Neural progenitor cell (in vitro differentiated cells): Measurements from ENCODE around the gene MICAL2. TPM values are rescaled to one million over a fixed set of nuclear protein-coding genes. Genes with fewer than 3 reads are reported as not detected.

ENCODE experiments used
- DNase-seq: peaks from one replicate; pipeline ENCODE4 v3.0.0-alpha.2; 2016; ENCODE audit warnings: low spot score
- H2AFZ ChIP-seq: fragments of 200-600 bp; sonication (generic); replicated peaks from 2 replicates; pipeline ENCODE4 v1.6.1; 2016; ENCODE audit warnings: antibody characterized with exemption
- H3F3A ChIP-seq: fragments of 200-600 bp; sonication (generic); 2 replicates; pipeline ENCODE4 v1.6.1; 2016; ENCODE audit warnings: antibody characterized with exemption, low read depth
- H3K27ac ChIP-seq: fragments of 200-600 bp; sonication (generic); 2 replicates; pipeline ENCODE4 v1.5.1; 2016; ENCODE audit warnings: mild to moderate bottlenecking
- H3K27me3 ChIP-seq: fragments of 200-600 bp; sonication (generic); 2 replicates; pipeline ENCODE4 v1.6.1; 2016; ENCODE audit warnings: mild to moderate bottlenecking, moderate library complexity
- H3K36me3 ChIP-seq: fragments of 200-600 bp; sonication (generic); 2 replicates; pipeline ENCODE4 v1.5.1; 2016
- H3K4me1 ChIP-seq: fragments of 200-600 bp; sonication (generic); 2 replicates; pipeline ENCODE4 v1.6.1; 2016; ENCODE audit warnings: mixed run types
- H3K4me2 ChIP-seq: fragments of 200-600 bp; sonication (generic); 2 replicates; pipeline ENCODE4 v1.6.1; 2016
- H3K4me3 ChIP-seq: fragments of 200-600 bp; sonication (generic); 2 replicates; pipeline ENCODE4 v1.5.1; 2016
- H3K79me2 ChIP-seq: fragments of 200-600 bp; sonication (generic); 2 replicates; pipeline ENCODE4 v1.6.1; 2016; ENCODE audit warnings: low read depth
- H3K9ac ChIP-seq: fragments of 200-600 bp; sonication (generic); 2 replicates; pipeline ENCODE4 v1.6.1; 2016
- H3K9me3 ChIP-seq: fragments of 200-600 bp; sonication (generic); 2 replicates; pipeline ENCODE4 v1.5.1; 2016; ENCODE audit warnings: low read depth
- H4K20me1 ChIP-seq: fragments of 200-600 bp; sonication (generic); 2 replicates; pipeline ENCODE4 v1.6.1; 2016; ENCODE audit warnings: low read depth
- H3K27ac Mint-ChIP-seq: 3 replicates; pipeline ENCODE4 v1.8.0; 2021; ENCODE audit warnings: mixed read lengths
- H3K27me3 Mint-ChIP-seq: 2 replicates; pipeline ENCODE4 v1.8.0; 2022; ENCODE audit warnings: low read depth, mild to moderate bottlenecking, inconsistent platforms, moderate library complexity, mixed read lengths; ENCODE audit not compliant: insufficient read depth
- H3K36me3 Mint-ChIP-seq: 3 replicates; pipeline ENCODE4 v1.8.0; 2021; ENCODE audit warnings: mixed read lengths
- H3K4me1 Mint-ChIP-seq: 3 replicates; pipeline ENCODE4 v1.8.0; 2021; ENCODE audit warnings: mixed read lengths
- H3K4me3 Mint-ChIP-seq: 3 replicates; pipeline ENCODE4 v1.8.0; 2021; ENCODE audit warnings: mild to moderate bottlenecking, moderate library complexity, mixed read lengths
- H3K9me3 Mint-ChIP-seq: 3 replicates; pipeline ENCODE4 v1.8.0; 2020; ENCODE audit warnings: mixed read lengths
- EZH2 ChIP-seq: fragments of 200-600 bp; sonication (generic); IDR thresholded peaks from 2 replicates; pipeline ENCODE4 v1.6.1; 2017; ENCODE audit warnings: antibody characterized with exemption, mild to moderate bottlenecking, moderate library complexity
- EZH2phosphoT487 ChIP-seq: fragments of 200-600 bp; sonication (generic); IDR thresholded peaks from 2 replicates; pipeline ENCODE4 v1.6.1; 2017; ENCODE audit warnings: antibody characterized with exemption
- total RNA-seq: library from RNA; depleted of rRNA; stranded (reverse); fragments of >200 nt; gene quantifications from 2 replicates; pipeline ENCODE4 v1.2.3, GENCODE V29; 2015; ENCODE audit warnings: low replicate concordance
- TF ChIP-seq, protein P1 (sequence below): fragments of 200-600 bp; sonication (generic); IDR thresholded peaks from 2 replicates; pipeline ENCODE4 v1.5.1; 2017; ENCODE audit warnings: antibody characterized with exemption, mild to moderate bottlenecking

Gene MICAL2
- total RNA-seq, 1 donor from 2014 or later: 0.60 TPM

DNA sequence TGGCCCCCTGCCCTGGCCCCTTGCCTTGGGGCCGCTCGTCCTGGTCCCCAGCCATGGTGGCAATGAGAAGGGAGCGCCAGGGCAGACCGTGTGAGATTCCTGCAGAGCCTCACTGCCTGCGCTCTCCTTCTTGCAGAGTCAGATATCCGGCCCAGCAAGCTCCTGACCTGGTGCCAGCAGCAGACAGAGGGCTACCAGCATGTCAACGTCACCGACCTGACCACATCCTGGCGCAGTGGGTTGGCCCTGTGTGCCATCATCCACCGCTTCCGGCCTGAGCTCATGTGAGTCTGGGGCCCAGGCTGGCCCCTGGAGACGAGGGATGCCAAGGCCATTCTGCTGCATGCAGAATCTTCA is 114.1 kb downstream of the MICAL2 start:
- DNase-seq: no peak
- Mint-ChIP-seq H3K4me1 (peaks cover 4% of the 10 kb centered on the region), H3K27ac (no peak overlapping the region), H3K9me3 (peaks cover 3% of the 10 kb centered on the region), H3K36me3 (no peaks in the 10 kb centered on the region), H3K4me3 (no peak overlapping the region), H3K27me3 (peaks cover 18% of the 10 kb centered on the region)
- TF ChIP-seq EZH2: no peak
- TF ChIP-seq, protein P1, sequence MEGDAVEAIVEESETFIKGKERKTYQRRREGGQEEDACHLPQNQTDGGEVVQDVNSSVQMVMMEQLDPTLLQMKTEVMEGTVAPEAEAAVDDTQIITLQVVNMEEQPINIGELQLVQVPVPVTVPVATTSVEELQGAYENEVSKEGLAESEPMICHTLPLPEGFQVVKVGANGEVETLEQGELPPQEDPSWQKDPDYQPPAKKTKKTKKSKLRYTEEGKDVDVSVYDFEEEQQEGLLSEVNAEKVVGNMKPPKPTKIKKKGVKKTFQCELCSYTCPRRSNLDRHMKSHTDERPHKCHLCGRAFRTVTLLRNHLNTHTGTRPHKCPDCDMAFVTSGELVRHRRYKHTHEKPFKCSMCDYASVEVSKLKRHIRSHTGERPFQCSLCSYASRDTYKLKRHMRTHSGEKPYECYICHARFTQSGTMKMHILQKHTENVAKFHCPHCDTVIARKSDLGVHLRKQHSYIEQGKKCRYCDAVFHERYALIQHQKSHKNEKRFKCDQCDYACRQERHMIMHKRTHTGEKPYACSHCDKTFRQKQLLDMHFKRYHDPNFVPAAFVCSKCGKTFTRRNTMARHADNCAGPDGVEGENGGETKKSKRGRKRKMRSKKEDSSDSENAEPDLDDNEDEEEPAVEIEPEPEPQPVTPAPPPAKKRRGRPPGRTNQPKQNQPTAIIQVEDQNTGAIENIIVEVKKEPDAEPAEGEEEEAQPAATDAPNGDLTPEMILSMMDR: no peak
- no peak for TF ChIP-seq EZH2phosphoT487
- no peak overlapping the region for H3K9ac ChIP-seq
- H3K36me3 ChIP-seq: no peaks in the 10 kb centered on the region
- no peak overlapping the region for H3K4me3 ChIP-seq
- no peaks in the 10 kb centered on the region for H4K20me1 ChIP-seq
- H3F3A ChIP-seq: no peaks in the 10 kb centered on the region
- H3K27me3 ChIP-seq: no peaks in the 10 kb centered on the region
- no peaks in the 10 kb centered on the region for H3K79me2 ChIP-seq
- H3K4me2 ChIP-seq: no peak overlapping the region
- no peak overlapping the region for H2AFZ ChIP-seq
- H3K9me3 ChIP-seq: no peaks in the 10 kb centered on the region
- H3K4me1 ChIP-seq: no peaks in the 10 kb centered on the region
- no peak overlapping the region for H3K27ac ChIP-seq

DNA sequence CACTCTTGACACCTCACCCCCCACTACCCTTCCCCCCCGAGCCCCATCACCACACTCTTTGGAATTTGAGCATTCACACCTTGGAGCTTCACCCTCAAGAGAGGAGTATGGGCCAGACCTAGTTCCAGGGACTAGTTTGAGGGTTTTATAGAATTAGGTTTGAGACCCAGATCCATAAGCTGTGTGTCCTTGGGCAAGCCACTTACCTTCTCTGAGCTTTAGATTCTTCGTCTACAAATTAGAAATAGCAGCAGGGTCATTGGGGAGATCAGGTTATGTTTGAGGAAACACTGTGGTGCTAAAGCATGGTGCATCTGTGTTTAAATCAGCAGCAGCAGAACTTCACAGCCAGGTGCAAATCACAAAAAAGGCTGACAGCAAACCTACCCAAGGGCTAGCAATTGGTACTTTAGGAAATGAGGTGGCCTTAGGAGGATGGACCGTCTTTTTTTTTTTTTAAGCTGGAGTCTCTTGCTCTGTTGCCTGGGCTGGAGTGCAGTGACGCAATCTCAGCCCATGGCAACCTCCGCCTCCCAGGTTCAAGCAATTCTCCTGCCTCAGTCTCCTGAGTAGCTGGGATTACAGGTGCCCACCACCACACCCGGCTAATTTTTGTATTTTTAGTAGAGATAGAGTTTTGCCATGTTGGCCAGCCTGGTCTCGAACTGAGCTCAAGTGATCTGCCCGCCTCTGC is 114.8 kb downstream of the MICAL2 start:
- no peak for DNase-seq
- Histone ChIP-seq H3K4me1 (no peaks in the 10 kb centered on the region), H3K27me3 (no peaks in the 10 kb centered on the region), H3K4me2 (no peak overlapping the region), H3K9me3 (no peaks in the 10 kb centered on the region), H3K27ac (no peak overlapping the region), H4K20me1 (no peaks in the 10 kb centered on the region), H3K36me3 (no peaks in the 10 kb centered on the region), H3K9ac (no peak overlapping the region), H3K79me2 (no peaks in the 10 kb centered on the region), H3F3A (no peaks in the 10 kb centered on the region), H3K4me3 (no peak overlapping the region), H2AFZ (no peak overlapping the region)
- H3K4me3 Mint-ChIP-seq: no peak overlapping the region
- TF ChIP-seq, protein P1: no peak
- TF ChIP-seq EZH2phosphoT487: no peak
- no peak for TF ChIP-seq EZH2
- peaks cover 3% of the 10 kb centered on the region for H3K9me3 Mint-ChIP-seq
- H3K27me3 Mint-ChIP-seq: peaks cover 18% of the 10 kb centered on the region
- H3K4me1 Mint-ChIP-seq: peaks cover 4% of the 10 kb centered on the region
- no peak overlapping the region for H3K27ac Mint-ChIP-seq
- H3K36me3 Mint-ChIP-seq: no peaks in the 10 kb centered on the region

DNA sequence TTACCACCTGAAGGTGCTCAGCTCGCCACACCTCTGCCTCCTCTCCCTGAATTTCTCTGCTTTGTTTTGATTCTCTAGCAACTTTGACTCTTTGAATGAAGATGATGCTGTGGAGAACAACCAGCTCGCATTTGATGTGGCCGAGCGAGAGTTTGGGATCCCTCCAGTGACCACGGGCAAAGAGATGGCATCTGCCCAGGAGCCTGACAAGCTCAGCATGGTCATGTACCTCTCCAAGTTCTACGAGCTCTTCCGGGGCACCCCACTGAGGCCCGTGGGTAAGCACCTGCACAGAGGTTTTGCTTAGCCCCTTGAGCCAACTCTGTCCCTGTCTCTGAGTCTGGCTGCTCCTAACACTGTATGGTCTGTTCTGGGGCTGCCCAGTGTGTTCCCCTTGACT is 115.7 kb downstream of the MICAL2 start:
- H3K27me3 Mint-ChIP-seq: peaks cover 16% of the 10 kb centered on the region
- H3K27me3 ChIP-seq: no peaks in the 10 kb centered on the region
- no peaks in the 10 kb centered on the region for H4K20me1 ChIP-seq
- no peaks in the 10 kb centered on the region for H3F3A ChIP-seq
- peaks cover 3% of the 10 kb centered on the region for H3K9me3 Mint-ChIP-seq
- H3K27ac Mint-ChIP-seq: no peak overlapping the region
- no peak overlapping the region for H3K27ac ChIP-seq
- H3K9ac ChIP-seq: no peak overlapping the region
- H3K36me3 ChIP-seq: no peaks in the 10 kb centered on the region
- H3K4me3 Mint-ChIP-seq: no peak overlapping the region
- TF ChIP-seq EZH2phosphoT487 (no peak), EZH2 (no peak)
- TF ChIP-seq, protein P1: no peak
- H3K4me1 Mint-ChIP-seq: peaks cover 4% of the 10 kb centered on the region
- no peaks in the 10 kb centered on the region for H3K9me3 ChIP-seq
- no peak overlapping the region for H2AFZ ChIP-seq
- H3K4me2 ChIP-seq: no peak overlapping the region
- DNase-seq: no peak
- no peak overlapping the region for H3K4me3 ChIP-seq
- no peaks in the 10 kb centered on the region for H3K79me2 ChIP-seq
- no peaks in the 10 kb centered on the region for H3K4me1 ChIP-seq
- no peaks in the 10 kb centered on the region for H3K36me3 Mint-ChIP-seq
